Cerebellar nuclear complex (tissue), 1 donor: ENCODE measurements around the gene CBFA2T2.
"Not testable (repeated sequence)": the region's sequence is repeated elsewhere in the genome, so short reads cannot be mapped to it uniquely, and the experiment has no call there.

ENCODE experiments used
- DNase-seq, 2 experiments: peaks; one replicate each; lab custom pipeline; 2025; lab: John Stamatoyannopoulos, UW

The CBFA2T2 gene

GRCh38 chr20:33698966-33699365 lies 209.1 kb downstream of the CBFA2T2 start:
- DNase-seq, result not testable (repeated sequence)
